Natural killer cell (primary cell): ENCODE measurements around the gene LY6G6F. TPM values are rescaled to one million over a fixed set of nuclear protein-coding genes. Genes with fewer than 3 reads are reported as not detected.
A peak's percentile ranks its signal among the peaks of the same experiment; 100 is the strongest.

Experiments
- ATAC-seq, 3 donors: fragments of 150-1000 bp in 2 of 3; fragments of 200-7000 bp in 1 of 3; cut with Tn5 transposase; 1 replicate in 1 of 3; 2 replicates in 2 of 3; pipeline ENCODE4 v1.10.0; 2021; ENCODE audit warnings: mild to moderate bottlenecking in 2 of 3, moderate library complexity in 2 of 3
- DNase-seq, 2 donors: peaks; one replicate each; pipeline versions ENCODE4 v3.0.0 to v3.0.0-alpha.2; 2013 to 2021; ENCODE audit warnings: mixed read lengths in 1 of 2
- H3K27ac ChIP-seq: one replicate; pipeline ENCODE4 v1.5.1; 2013; ENCODE audit warnings: mild to moderate bottlenecking, low read length
- H3K27me3 ChIP-seq: one replicate; pipeline ENCODE4 v1.6.1; 2013; ENCODE audit warnings: low read length; ENCODE audit not compliant: control insufficient read depth, insufficient read depth
- H3K36me3 ChIP-seq: one replicate; pipeline ENCODE4 v1.6.1; 2013; ENCODE audit warnings: low read length; ENCODE audit not compliant: control insufficient read depth, insufficient read depth
- H3K4me1 ChIP-seq: one replicate; pipeline ENCODE4 v1.6.1; 2013; ENCODE audit warnings: low read length; ENCODE audit not compliant: control insufficient read depth, insufficient read depth
- H3K4me3 ChIP-seq: one replicate; pipeline ENCODE4 v1.5.1; 2013; ENCODE audit warnings: low read length
- H3K9me3 ChIP-seq: one replicate; pipeline ENCODE4 v1.6.1; 2013; ENCODE audit warnings: low read length; ENCODE audit not compliant: control insufficient read depth, insufficient read depth
- H3K27ac Mint-ChIP-seq, 2 donors: one replicate each; pipeline ENCODE4 v1.8.0; 2022; ENCODE audit warnings: mild to moderate bottlenecking in 2 of 2, mixed read lengths in 2 of 2, moderate library complexity in 1 of 2
- H3K27me3 Mint-ChIP-seq, 2 donors: one replicate each; pipeline ENCODE4 v1.8.0; 2022; ENCODE audit warnings: low read depth in 2 of 2, mixed read lengths in 2 of 2
- H3K36me3 Mint-ChIP-seq: one replicate; pipeline ENCODE4 v1.8.0; 2022; ENCODE audit warnings: mixed read lengths
- H3K4me1 Mint-ChIP-seq, 2 donors: one replicate each; pipeline ENCODE4 v1.8.0; 2022; ENCODE audit warnings: mixed read lengths in 2 of 2
- H3K4me3 Mint-ChIP-seq: one replicate; pipeline ENCODE4 v1.8.0; 2022; ENCODE audit warnings: mild to moderate bottlenecking, moderate library complexity, mixed read lengths
- H3K9me3 Mint-ChIP-seq, 2 donors: one replicate each; pipeline ENCODE4 v1.8.0; 2022; ENCODE audit warnings: mixed read lengths in 2 of 2
- WGBS: methylation state at CpG from one replicate; pipeline ENCODE4 v1.1.7; 2013; ENCODE audit warnings: missing lambda C conversion rate; ENCODE audit not compliant: insufficient coverage; 5-methylcytosine and 5-hydroxymethylcytosine counted together
- intact Hi-C: fragments of 100-400 bp; cut with micrococcal nuclease; formaldehyde crosslinking; loops from one replicate; pipeline ENCODE4 v1.14.2; 2022
- total RNA-seq, 4 donors: library from RNA; stranded (reverse); fragments of 120-200 nt in 1 of 4; gene quantifications; one replicate each; pipeline versions ENCODE4 v1.2.3 to v1.2.4, GENCODE V29; 2013 to 2022
- TF ChIP-seq, protein P1 (sequence below): fragments of 200-600 bp; IDR thresholded peaks from one replicate; pipeline ENCODE4 v1.8.0; 2022; ENCODE audit warnings: antibody characterized with exemption

The LY6G6F gene
- total RNA-seq: 1 to 10 TPM in 2 of 3 donors, under 1 TPM in 1; 0.97 to 3.2 (median 1.4) TPM
- total RNA-seq (2013): 5.1 TPM

- Histone ChIP-seq H3K9me3 (no peaks in the 10 kb centered on the region), H3K27me3 (no peaks in the 10 kb centered on the region), H3K4me1 (peaks cover 32% of the 10 kb centered on the region), H3K4me3 (no peak within 1 kb of the TSS), H3K27ac (no peak within 1 kb of the TSS), H3K36me3 (peaks cover under 1% of the 10 kb centered on the region)
- WGBS: 90% methylated on average over 2 of the region's 3 CpGs
- DNase-seq: no peak
- Mint-ChIP-seq H3K4me1 (peaks cover 26 to 28% of the 10 kb centered on the region in 2 donors), H3K27me3 (no peaks in the 10 kb centered on the region), H3K4me3 (no peak within 1 kb of the TSS), H3K27ac (no peak within 1 kb of the TSS), H3K36me3 (no peaks in the 10 kb centered on the region), H3K9me3 (no peaks in the 10 kb centered on the region)
- TF ChIP-seq, protein P1, sequence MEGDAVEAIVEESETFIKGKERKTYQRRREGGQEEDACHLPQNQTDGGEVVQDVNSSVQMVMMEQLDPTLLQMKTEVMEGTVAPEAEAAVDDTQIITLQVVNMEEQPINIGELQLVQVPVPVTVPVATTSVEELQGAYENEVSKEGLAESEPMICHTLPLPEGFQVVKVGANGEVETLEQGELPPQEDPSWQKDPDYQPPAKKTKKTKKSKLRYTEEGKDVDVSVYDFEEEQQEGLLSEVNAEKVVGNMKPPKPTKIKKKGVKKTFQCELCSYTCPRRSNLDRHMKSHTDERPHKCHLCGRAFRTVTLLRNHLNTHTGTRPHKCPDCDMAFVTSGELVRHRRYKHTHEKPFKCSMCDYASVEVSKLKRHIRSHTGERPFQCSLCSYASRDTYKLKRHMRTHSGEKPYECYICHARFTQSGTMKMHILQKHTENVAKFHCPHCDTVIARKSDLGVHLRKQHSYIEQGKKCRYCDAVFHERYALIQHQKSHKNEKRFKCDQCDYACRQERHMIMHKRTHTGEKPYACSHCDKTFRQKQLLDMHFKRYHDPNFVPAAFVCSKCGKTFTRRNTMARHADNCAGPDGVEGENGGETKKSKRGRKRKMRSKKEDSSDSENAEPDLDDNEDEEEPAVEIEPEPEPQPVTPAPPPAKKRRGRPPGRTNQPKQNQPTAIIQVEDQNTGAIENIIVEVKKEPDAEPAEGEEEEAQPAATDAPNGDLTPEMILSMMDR: no peak
- intact Hi-C loops: no loop called here
- no peak for ATAC-seq
Measured at GRCh38 chr6:31706599-31706998, at the start of gene LY6G6F. TSS of gene LY6G6F (plus strand) at chr6:31706866. CDS start at chr6:31706907, 41 bp downstream.

- Mint-ChIP-seq H3K27ac (peak overlapping the region; percentile 83 to 89), H3K9me3 (no peaks in the 10 kb centered on the region), H3K4me1 (peaks cover 41 to 62% of the 10 kb centered on the region in 2 donors), H3K4me3 (peak overlapping the region; percentile 65), H3K27me3 (no peaks in the 10 kb centered on the region), H3K36me3 (no peaks in the 10 kb centered on the region)
- H3K36me3 ChIP-seq: peaks cover 17% of the 10 kb centered on the region
- H3K4me3 ChIP-seq: no peak overlapping the region
- no peaks in the 10 kb centered on the region for H3K9me3 ChIP-seq
- DNase-seq (peak in 1 of 2 donors; percentile 57), ATAC-seq (no peak)
- intact Hi-C loops: no loop called here
- 89% methylated on average over 5 of the region's 6 CpGs for WGBS
- no peaks in the 10 kb centered on the region for H3K27me3 ChIP-seq
- H3K27ac ChIP-seq: no peak overlapping the region
- H3K4me1 ChIP-seq: peaks cover 60% of the 10 kb centered on the region
- TF ChIP-seq, protein P1: no peak
Measured at GRCh38 chr6:31657406-31658157, 49.1 kb upstream of the LY6G6F start.

DNA sequence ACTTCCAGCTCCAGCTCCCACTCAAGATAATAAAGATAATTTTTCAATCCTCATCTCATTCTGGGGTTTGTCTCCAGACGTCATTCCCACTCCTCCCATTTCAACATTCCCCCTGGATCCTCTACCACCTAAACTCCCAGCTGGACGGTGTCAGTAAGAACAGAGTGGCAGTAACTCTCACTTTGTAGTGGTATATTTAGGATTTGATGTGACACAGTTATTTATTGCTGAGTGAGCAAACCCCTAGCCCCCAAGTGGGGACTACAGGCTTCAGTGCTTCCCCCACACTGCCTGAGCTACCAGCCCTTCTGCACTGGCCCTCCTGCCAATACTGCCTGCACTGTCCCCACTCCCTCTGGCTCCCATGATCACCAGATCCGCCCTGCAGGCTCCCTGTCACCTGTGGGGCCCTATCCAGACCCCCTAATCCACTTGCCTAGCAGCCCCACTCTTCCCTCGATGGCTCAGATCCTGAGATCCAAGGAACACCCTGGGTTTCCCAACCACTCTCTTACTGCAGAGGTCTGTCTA is 48.4 kb upstream of the LY6G6F start:
- peak overlapping the region; percentile 83 to 89 for H3K27ac Mint-ChIP-seq
- Histone ChIP-seq H3K9me3 (no peaks in the 10 kb centered on the region), H3K4me3 (no peak overlapping the region), H3K36me3 (peaks cover 18% of the 10 kb centered on the region), H3K27me3 (no peaks in the 10 kb centered on the region), H3K4me1 (peaks cover 63% of the 10 kb centered on the region), H3K27ac (no peak overlapping the region)
- ATAC-seq (no peak), DNase-seq (no peak)
- H3K4me3 Mint-ChIP-seq: peak overlapping the region; percentile 65
- H3K27me3 Mint-ChIP-seq: no peaks in the 10 kb centered on the region
- peaks cover 37 to 60% of the 10 kb centered on the region in 2 donors for H3K4me1 Mint-ChIP-seq
- no peaks in the 10 kb centered on the region for H3K36me3 Mint-ChIP-seq
- WGBS: 77% methylated on average over 3 of the region's 4 CpGs
- intact Hi-C loops: no loop called here
- no peaks in the 10 kb centered on the region for H3K9me3 Mint-ChIP-seq
- TF ChIP-seq, protein P1: no peak
